Left lung (tissue), 10 donors: ENCODE data around the gene NPDC1. TPM values are rescaled to one million over a fixed set of nuclear protein-coding genes. Genes with fewer than 3 reads are reported as not detected.

Experiments used
- ATAC-seq: fragments of 200-7000 bp; cut with Tn5 transposase; one replicate; pipeline ENCODE4 v1.9.1; 2020; ENCODE audit warnings: moderate library complexity
- DNase-seq, 4 donors: peaks; one replicate each; pipeline ENCODE4 v3.0.0-alpha.2; 2013 to 2020
- H3K27ac ChIP-seq, 2 donors: fragments of 200-600 bp; sonication (generic) in 1 of 2; one replicate each; pipeline versions ENCODE4 v1.5.0 to v1.8.0; 2020 to 2021
- H3K27me3 ChIP-seq, 2 donors: fragments of 200-600 bp; sonication (generic) in 1 of 2; one replicate each; pipeline versions ENCODE4 v1.5.0 to v1.8.0; 2020 to 2021
- H3K36me3 ChIP-seq, 2 donors: fragments of 200-600 bp; sonication (generic) in 1 of 2; one replicate each; pipeline versions ENCODE4 v1.5.0 to v1.8.0; 2020 to 2021
- H3K4me1 ChIP-seq, 2 donors: fragments of 200-600 bp; one replicate each; pipeline ENCODE4 v1.8.0; 2021
- H3K4me3 ChIP-seq, 2 donors: fragments of 200-600 bp; sonication (generic) in 1 of 2; one replicate each; pipeline versions ENCODE4 v1.5.0 to v1.8.0; 2020 to 2021; ENCODE audit warnings: mild to moderate bottlenecking in 1 of 2
- H3K9me3 ChIP-seq, 2 donors: fragments of 200-600 bp; sonication (generic) in 1 of 2; one replicate each; pipeline versions ENCODE4 v1.5.0 to v1.8.0; 2020 to 2021
- intact Hi-C, 2 donors: fragments of 100-400 bp; cut with DNase I; formaldehyde crosslinking; loops; one replicate each; pipeline versions ENCODE4 v1.11.2 to v1.14.2; 2022
- polyA plus RNA-seq, 6 donors: library from polyadenylated mRNA; unstranded; fragments of 120-200 nt; gene quantifications; one replicate each; pipeline ENCODE4 v1.2.1, GENCODE V29; 2013; ENCODE audit not compliant: insufficient read length in 6 of 6
- total RNA-seq, 2 donors: library from RNA; stranded (reverse); fragmentation: NEBNext Ultra II Directional; extraction: Animal tissue kit (Norgen Biotek cat#: 25700); gene quantifications; one replicate each; pipeline ENCODE4 v1.2.1, GENCODE V29; 2021
- TF ChIP-seq, protein P1 (sequence below), 2 donors: fragments of 200-600 bp; sonication (generic) in 1 of 2; IDR thresholded peaks; one replicate each; pipeline versions ENCODE4 v1.5.0 to v1.8.0; 2021; ENCODE audit warnings: antibody characterized with exemption in 2 of 2
- donor health status: DM: no; HTN: yes; CAD: no.
- donor health status: DM: no; HTN: no; CAD: no.

Gene NPDC1
- total and polyA plus RNA-seq, 8 donors, result 24.4 to 105 (median 31.7) TPM

DNA sequence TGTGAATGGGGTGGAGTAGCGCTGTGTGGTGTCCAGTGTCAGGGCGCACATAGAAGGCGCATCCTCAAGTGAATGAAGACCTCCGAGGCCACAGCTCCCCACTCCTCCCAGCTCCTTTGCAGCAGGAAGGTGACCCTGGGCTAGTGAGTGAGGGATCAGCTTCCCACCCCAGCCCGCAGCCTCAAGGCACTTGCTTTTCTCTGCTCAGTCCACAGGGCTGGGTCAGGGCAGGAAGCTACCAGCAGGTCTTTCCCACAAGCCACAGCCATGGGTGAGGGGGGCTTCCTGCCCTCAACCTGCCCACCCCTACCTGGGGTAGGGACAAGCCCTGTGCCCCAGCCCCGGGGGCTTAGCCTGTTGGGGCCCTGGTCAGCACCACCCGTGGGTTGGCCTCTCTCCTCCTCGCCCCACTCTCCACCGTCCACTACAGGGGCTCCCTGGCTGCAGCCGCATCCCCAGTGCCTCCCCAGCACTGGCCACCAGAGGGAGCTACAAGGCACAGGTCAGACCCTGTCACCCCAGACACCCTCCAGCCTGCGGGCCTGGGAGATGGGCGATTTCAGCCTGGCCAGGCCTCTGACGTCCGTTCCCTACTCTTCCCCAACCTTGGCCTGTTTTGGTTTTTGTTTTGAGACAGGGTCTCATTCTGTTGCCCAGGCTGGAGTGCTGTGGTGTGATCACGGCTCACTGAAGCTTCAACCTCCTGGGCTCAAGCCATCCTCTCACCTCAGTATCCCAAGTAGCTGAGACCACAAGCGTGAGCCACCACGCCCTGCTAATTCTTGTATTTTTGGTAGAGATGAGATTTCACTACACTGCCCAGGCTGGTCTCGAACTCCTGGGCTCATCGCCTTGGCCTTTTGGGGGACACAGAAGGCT is 16.7 kb downstream of the NPDC1 start:
- peak overlapping the region; percentile 49 to 52 for H3K4me3 ChIP-seq
- H3K27me3 ChIP-seq, result no peaks in the 10 kb centered on the region
- DNase-seq, result peak; percentile 45 to 96 (median 72)
- TF ChIP-seq, protein P1, sequence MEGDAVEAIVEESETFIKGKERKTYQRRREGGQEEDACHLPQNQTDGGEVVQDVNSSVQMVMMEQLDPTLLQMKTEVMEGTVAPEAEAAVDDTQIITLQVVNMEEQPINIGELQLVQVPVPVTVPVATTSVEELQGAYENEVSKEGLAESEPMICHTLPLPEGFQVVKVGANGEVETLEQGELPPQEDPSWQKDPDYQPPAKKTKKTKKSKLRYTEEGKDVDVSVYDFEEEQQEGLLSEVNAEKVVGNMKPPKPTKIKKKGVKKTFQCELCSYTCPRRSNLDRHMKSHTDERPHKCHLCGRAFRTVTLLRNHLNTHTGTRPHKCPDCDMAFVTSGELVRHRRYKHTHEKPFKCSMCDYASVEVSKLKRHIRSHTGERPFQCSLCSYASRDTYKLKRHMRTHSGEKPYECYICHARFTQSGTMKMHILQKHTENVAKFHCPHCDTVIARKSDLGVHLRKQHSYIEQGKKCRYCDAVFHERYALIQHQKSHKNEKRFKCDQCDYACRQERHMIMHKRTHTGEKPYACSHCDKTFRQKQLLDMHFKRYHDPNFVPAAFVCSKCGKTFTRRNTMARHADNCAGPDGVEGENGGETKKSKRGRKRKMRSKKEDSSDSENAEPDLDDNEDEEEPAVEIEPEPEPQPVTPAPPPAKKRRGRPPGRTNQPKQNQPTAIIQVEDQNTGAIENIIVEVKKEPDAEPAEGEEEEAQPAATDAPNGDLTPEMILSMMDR (IDR thresholded peaks at IDR 0.05), result peak; percentile 67 to 97
- H3K36me3 ChIP-seq, result no peaks in the 10 kb centered on the region
- H3K9me3 ChIP-seq, result no peaks in the 10 kb centered on the region
- intact Hi-C loops, result no loop called here
- peaks cover 11 to 68% of the 10 kb centered on the region in 2 donors for H3K4me1 ChIP-seq
- peak; percentile 81 for ATAC-seq
- peak overlapping the region in 1 of 2 donors; percentile 84 for H3K27ac ChIP-seq

DNA sequence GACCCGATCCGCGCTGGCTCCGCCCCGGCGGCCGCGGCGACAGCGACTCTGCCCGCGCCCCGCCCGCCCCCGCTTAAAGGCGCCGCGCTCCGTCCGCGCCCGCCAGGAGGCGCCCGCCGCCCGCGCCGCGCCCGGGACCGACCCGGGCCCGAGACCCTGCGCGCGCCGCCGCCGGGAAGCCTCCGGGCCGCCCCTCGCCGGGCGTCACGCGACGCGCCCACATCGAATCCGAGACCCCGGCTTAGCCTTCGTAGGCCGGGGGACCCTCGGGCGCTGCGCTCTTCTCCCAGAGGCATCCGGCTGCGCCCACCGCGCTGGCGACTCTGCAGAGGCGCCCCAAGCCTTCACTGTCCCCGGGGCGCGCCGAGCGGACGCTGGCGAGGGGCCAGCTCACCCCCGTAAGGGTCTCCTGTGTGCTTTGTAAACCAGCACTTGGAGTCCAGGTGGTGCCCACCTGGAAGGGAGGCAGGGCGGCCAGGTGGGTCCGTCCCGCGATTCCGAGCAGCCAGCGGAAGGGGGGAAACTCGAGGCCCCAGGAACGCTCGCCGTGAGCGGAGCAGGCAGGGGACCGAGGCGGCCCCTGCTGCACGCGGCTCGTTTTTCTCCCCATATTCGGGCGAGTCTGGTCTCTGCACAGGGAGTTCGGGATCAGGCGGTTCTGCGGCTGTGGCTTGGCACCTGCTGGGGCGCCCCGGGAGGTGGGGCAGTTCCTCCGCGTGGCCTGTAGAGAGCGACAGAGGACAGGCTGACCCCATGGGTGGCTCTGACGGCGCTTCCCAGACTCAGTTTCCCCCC is 17.5 kb downstream of the NPDC1 start:
- DNase-seq (peak in 3 of 4 donors; percentile 66 to 93 (median 74)), ATAC-seq (peak; percentile 74)
- Histone ChIP-seq H3K4me3 (peak overlapping the region; percentile 49 to 52), H3K27me3 (no peaks in the 10 kb centered on the region), H3K27ac (peak overlapping the region in 1 of 2 donors; percentile 84), H3K9me3 (no peaks in the 10 kb centered on the region), H3K36me3 (no peaks in the 10 kb centered on the region), H3K4me1 (peaks cover 11 to 61% of the 10 kb centered on the region in 2 donors)
- intact Hi-C loops, result no loop called here
- TF ChIP-seq, protein P1 (IDR thresholded peaks at IDR 0.05), result peak in 1 of 2 donors; percentile 25

DNA sequence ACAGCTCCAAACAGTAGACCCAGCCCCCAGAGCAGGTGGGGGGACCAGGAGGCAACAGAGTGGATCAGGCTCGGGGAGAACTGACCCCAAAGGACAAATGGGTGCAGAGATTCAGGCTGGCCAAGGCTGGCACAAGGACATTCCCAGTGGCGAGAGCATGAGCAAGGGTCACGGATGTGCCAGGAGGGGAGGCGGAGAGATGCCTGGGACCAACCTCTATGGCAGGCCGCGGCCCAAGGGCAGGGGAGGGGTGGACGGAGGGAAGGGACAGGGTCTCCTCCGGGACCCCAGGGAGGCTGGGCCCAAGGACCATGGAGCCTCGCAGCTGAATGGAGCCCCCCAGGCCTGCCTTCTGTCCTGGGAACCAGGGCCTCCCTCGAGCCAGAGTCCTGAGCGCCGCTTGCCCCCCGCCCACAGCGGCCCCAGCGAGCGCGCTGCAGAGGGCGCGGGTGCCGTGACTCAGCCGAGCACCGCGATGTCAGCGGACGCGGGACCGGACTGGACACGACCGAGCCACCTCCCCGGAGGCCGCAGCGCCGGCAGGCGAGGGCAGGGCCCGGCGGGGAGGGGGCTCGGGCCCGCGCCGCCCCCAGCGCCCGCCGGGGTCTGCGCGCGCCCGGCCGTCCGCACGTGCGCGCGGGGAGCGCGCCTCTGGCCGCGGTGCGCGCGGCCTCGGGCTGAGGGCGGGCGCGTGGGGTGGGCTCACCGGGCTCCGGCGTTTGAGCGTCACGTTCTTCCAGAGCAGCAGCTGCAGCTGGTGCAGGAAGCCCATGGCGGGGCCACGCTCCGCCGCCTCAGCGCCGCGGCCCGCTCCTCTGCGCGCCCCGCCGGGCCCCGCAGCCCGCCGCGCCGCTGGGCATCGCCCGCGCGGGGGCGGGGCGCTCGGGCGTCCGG is 18.4 kb downstream of the NPDC1 start, which contains the start of gene ABCA2:
Gene ABCA2, minus strand, starts transcription at position 869 of the 894 bp plus-strand sequence. Its CDS starts 97 bp downstream, at position 772.
- Histone ChIP-seq H3K9me3 (no peaks in the 10 kb centered on the region), H3K27me3 (no peaks in the 10 kb centered on the region), H3K4me1 (peaks cover 11 to 52% of the 10 kb centered on the region in 2 donors), H3K4me3 (peak within 1 kb of the TSS; percentile 49 to 52), H3K27ac (peak within 1 kb of the TSS in 1 of 2 donors; percentile 84), H3K36me3 (no peaks in the 10 kb centered on the region)
- peak in 1 of 4 donors; percentile 49 for DNase-seq
- TF ChIP-seq, protein P1 (IDR thresholded peaks at IDR 0.05), result no peak
- intact Hi-C loops, result no loop called here
- no peak for ATAC-seq

DNA sequence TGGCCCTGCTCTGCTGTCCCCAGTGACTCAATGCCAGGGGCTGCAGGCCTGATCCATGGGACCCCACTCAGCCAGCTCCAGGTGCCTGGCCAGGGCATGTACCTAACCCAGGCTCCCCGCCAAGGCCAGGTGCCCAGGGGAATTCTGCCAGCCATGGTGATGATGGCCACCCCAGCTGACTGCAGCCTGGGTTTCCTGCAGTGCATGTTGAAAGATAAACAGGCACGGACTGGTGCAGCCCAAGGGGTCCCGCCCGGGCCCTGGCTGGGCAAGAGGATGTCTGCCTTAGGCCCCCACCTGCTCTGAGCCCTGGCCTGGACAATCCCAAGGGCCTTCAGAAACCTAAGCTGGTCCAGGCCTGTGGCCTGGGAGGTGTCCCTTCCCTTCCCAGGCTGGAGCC is 19.1 kb downstream of the NPDC1 start:
- Histone ChIP-seq H3K36me3 (no peaks in the 10 kb centered on the region), H3K27ac (no peak overlapping the region), H3K4me3 (peak overlapping the region in 1 of 2 donors; percentile 43), H3K27me3 (no peaks in the 10 kb centered on the region), H3K4me1 (peaks cover 11 to 45% of the 10 kb centered on the region in 2 donors), H3K9me3 (no peaks in the 10 kb centered on the region)
- TF ChIP-seq, protein P1 (IDR thresholded peaks at IDR 0.05), result no peak
- intact Hi-C loops, result no loop called here
- DNase-seq (no peak), ATAC-seq (no peak)
